Endothelial cell of umbilical vein (primary cell): ENCODE measurements around the gene DNAJC24. TPM values are rescaled to one million over a fixed set of nuclear protein-coding genes. Genes with fewer than 3 reads are reported as not detected.

Experiments used
- BruUV-seq: library from RNA; stranded (reverse); fragments of 400-500 nt; replicated peaks from 2 replicates; lab custom pipeline; 2021; lab: Mats Ljungman, UMichigan
- CTCF ChIA-PET: fragments of 300-600, 350-600 bp; sonication (Branson Sonifier 250); formaldehyde crosslinking; loops from one replicate; lab custom pipeline; 2021; ENCODE audit warnings: antibody characterized with exemption, inconsistent platforms; lab: Charles Lee
- POLR2A ChIA-PET: fragments of 300-600, 350-600 bp; sonication (Branson Sonifier 250); formaldehyde crosslinking; loops from one replicate; lab custom pipeline; 2021; ENCODE audit warnings: antibody characterized with exemption, inconsistent platforms; lab: Charles Lee
- DNase-seq: peaks from one replicate; pipeline ENCODE4 v3.0.0-alpha.2; 2011; ENCODE audit warnings: low read depth, low spot score
- FAIRE-seq: peaks from 2 replicates; lab custom pipeline; 2011; peaks lifted over from hg19 to GRCh38; lab: Jason Lieb, UNC
- H2AFZ ChIP-seq: 2 replicates; pipeline ENCODE4 v1.6.0; 2012; ENCODE audit warnings: low read depth, low read length, control low read depth, inconsistent platforms
- H3K27ac ChIP-seq: 2 replicates; pipeline ENCODE4 v1.5.1; 2011; ENCODE audit warnings: low read depth, mild to moderate bottlenecking, control low read depth, low read length, moderate library complexity; ENCODE audit not compliant: insufficient read depth
- H3K27me3 ChIP-seq, 2 experiments: 2 replicates each; pipeline versions ENCODE4 v1.6.0 to v1.6.1; 2011; ENCODE audit warnings: low read length in 2 of 2, mixed read lengths in 1 of 2; ENCODE audit not compliant: control insufficient read depth in 2 of 2, insufficient read depth in 2 of 2
- H3K36me3 ChIP-seq, 2 experiments: 2 replicates in 1 of 2; 3 replicates in 1 of 2; pipeline ENCODE4 v1.5.1; 2011; ENCODE audit warnings: low read length in 2 of 2, mild to moderate bottlenecking in 1 of 2, moderate library complexity in 1 of 2; ENCODE audit not compliant: control insufficient read depth in 2 of 2, insufficient read depth in 2 of 2; ENCODE audit errors: extremely low read depth in 1 of 2
- H3K4me1 ChIP-seq: 3 replicates; pipeline ENCODE4 v1.5.1; 2011; ENCODE audit warnings: mild to moderate bottlenecking, low read length; ENCODE audit not compliant: control insufficient read depth, insufficient read depth; ENCODE audit errors: extremely low read depth
- H3K4me2 ChIP-seq: 2 replicates; pipeline ENCODE4 v1.6.1; 2011; ENCODE audit warnings: low read length, control low read depth, mixed read lengths; ENCODE audit not compliant: insufficient read depth
- H3K4me3 ChIP-seq, 3 experiments: fragments of 200-600 bp in 1 of 3; sonication (generic), shearing (Covaris generic) in 1 of 3; replicated peaks in 1 of 3; 2 replicates each; pipeline ENCODE4 v1.5.1; 2011 to 2016; ENCODE audit warnings: control low read depth in 3 of 3, low read length in 3 of 3, mild to moderate bottlenecking in 2 of 3, inconsistent platforms in 1 of 3, low read depth in 1 of 3, moderate library complexity in 1 of 3; ENCODE audit not compliant: insufficient read depth in 1 of 3
- H3K79me2 ChIP-seq: 2 replicates; pipeline ENCODE4 v1.6.0; 2012; ENCODE audit warnings: low read length, inconsistent platforms; ENCODE audit not compliant: control insufficient read depth, insufficient read depth
- H3K9ac ChIP-seq: replicated peaks from 2 replicates; pipeline ENCODE3; 2011; ENCODE audit warnings: low read length, control low read depth; ENCODE audit not compliant: insufficient read depth; ENCODE audit errors: extremely low read depth
- H3K9me1 ChIP-seq: replicated peaks from 3 replicates; pipeline ENCODE4 v1.6.0; 2011; ENCODE audit warnings: mild to moderate bottlenecking, low read length; ENCODE audit not compliant: control insufficient read depth, insufficient read depth; ENCODE audit errors: extremely low read depth
- H3K9me3 ChIP-seq: replicated peaks from 2 replicates; pipeline ENCODE4 v1.5.1; 2012; ENCODE audit warnings: low read length, inconsistent platforms; ENCODE audit not compliant: control insufficient read depth, insufficient read depth
- H4K20me1 ChIP-seq: replicated peaks from 2 replicates; pipeline ENCODE3; 2011; ENCODE audit warnings: mild to moderate bottlenecking, low read length; ENCODE audit not compliant: control insufficient read depth, insufficient read depth; ENCODE audit errors: extremely low read depth
- EZH2 ChIP-seq: IDR thresholded peaks from 2 replicates; pipeline ENCODE4 v1.6.1; 2012; ENCODE audit warnings: borderline replicate concordance, low read depth, mild to moderate bottlenecking, moderate library complexity, low read length, inconsistent platforms; ENCODE audit not compliant: severe bottlenecking
- FOS ChIP-seq: IDR thresholded peaks from 2 replicates; pipeline ENCODE4 v1.6.1; 2011; ENCODE audit warnings: mild to moderate bottlenecking, low read length, moderate library complexity, borderline replicate concordance; ENCODE audit not compliant: insufficient read depth
- GATA2 ChIP-seq: IDR thresholded peaks from 2 replicates; pipeline ENCODE4 v1.7.0; 2011; ENCODE audit warnings: low read depth, mild to moderate bottlenecking, moderate library complexity, mixed read lengths, low read length; ENCODE audit not compliant: insufficient read length, insufficient read depth
- JUN ChIP-seq: IDR thresholded peaks from 2 replicates; pipeline ENCODE4 v1.6.1; 2011; ENCODE audit warnings: borderline replicate concordance, low read depth; ENCODE audit not compliant: insufficient read length, insufficient read depth
- MYC ChIP-seq: IDR thresholded peaks from one replicate; pipeline ENCODE4 v1.6.1; 2011; ENCODE audit warnings: mild to moderate bottlenecking, low read depth, low read length
- POLR2A ChIP-seq: IDR thresholded peaks from 2 replicates; pipeline ENCODE4 v1.6.1; 2012; ENCODE audit warnings: low read depth, mild to moderate bottlenecking, control low read depth, low read length
- POLR2AphosphoS5 ChIP-seq: IDR thresholded peaks from 2 replicates; pipeline ENCODE4 v1.6.1; 2012; ENCODE audit warnings: low read depth, mild to moderate bottlenecking, control low read depth, low read length, moderate library complexity; ENCODE audit not compliant: insufficient read depth
- dilution Hi-C: fragments of 300-500 bp; cut with MboI; formaldehyde crosslinking; loops from one replicate; pipeline ENCODE4 v1.15.0; 2019; ENCODE audit warnings: low sequenced_read_pairs; ENCODE audit not compliant: extremely low pct_ligation_motif_present
- intact Hi-C: fragments of 100-400 bp; cut with micrococcal nuclease; formaldehyde crosslinking; loops from one replicate; pipeline ENCODE4 v1.10.0; 2022
- polyA plus RNA-seq, 4 experiments: library from polyadenylated mRNA; depleted of rRNA in 3 of 4; stranded (reverse) in 3 of 4; unstranded in 1 of 4; fragments of >200 nt; gene quantifications; 2 replicates each; pipeline versions ENCODE4 v1.2.1 to v1.2.3, GENCODE V29; 2011 to 2012; ENCODE audit warnings: missing spikeins in 1 of 4
- total RNA-seq: library from RNA; stranded (reverse); gene quantifications from 2 replicates; pipeline ENCODE4 v1.2.3, GENCODE V29; 2021
- TF ChIP-seq, protein P1 (sequence below): IDR thresholded peaks from 2 replicates; pipeline ENCODE4 v1.6.1; 2011; ENCODE audit not compliant: insufficient read depth, insufficient read length
- TF ChIP-seq, protein P2 (sequence below), 2 donors: IDR thresholded peaks; 1 replicate in 1 of 2; 2 replicates in 1 of 2; pipeline ENCODE4 v1.5.1; 2011; ENCODE audit warnings: low read length in 2 of 2, mild to moderate bottlenecking in 2 of 2, moderate library complexity in 2 of 2, control low read depth in 1 of 2, inconsistent platforms in 1 of 2, low read depth in 1 of 2; ENCODE audit not compliant: insufficient read depth in 1 of 2; ENCODE audit errors: extremely low read depth in 1 of 2

DNAJC24 gene
- total and polyA plus RNA-seq, 2 donors (not counting 3 experiments of a cell fraction or from before 2014, with no cell fraction given), result 7.2 to 16.8 TPM

DNA sequence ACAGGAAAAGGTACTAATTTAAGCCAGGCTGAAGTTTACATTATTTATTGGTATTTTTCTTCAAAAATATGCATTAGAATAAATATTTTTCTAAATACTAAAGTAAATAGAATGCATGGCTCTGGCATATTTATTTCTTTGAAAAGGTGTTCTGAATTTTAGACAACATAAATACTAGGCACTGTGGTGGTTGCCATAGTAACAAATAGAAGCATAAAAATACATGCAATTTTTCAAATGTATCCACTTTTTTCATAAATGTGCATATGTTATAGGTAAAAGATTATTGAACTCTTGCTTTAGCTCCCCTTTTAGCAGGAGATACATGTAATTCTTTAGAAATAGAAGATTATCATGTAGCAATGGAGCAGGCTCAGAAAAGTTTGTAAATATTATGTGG is 18.5 kb upstream of the DNAJC24 start:
- H3K4me2 ChIP-seq, result no peak overlapping the region
- intact Hi-C loops, result no loop called here
- ChIA-PET POLR2A (no interaction called here), CTCF (interaction anchor here (1.6 to 1.7 kb wide), 2 partner anchors 10 to 13 kb away, joined by 3 to 13 read pairs; no protein-coding TSS in a partner anchor)
- TF ChIP-seq EZH2, result no peak
- TF ChIP-seq, protein P1, sequence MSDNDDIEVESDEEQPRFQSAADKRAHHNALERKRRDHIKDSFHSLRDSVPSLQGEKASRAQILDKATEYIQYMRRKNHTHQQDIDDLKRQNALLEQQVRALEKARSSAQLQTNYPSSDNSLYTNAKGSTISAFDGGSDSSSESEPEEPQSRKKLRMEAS, result no peak
- TF ChIP-seq JUN, result no peak
- TF ChIP-seq MYC, result no peak
- no peak for TF ChIP-seq POLR2AphosphoS5
- TF ChIP-seq, protein P2, sequence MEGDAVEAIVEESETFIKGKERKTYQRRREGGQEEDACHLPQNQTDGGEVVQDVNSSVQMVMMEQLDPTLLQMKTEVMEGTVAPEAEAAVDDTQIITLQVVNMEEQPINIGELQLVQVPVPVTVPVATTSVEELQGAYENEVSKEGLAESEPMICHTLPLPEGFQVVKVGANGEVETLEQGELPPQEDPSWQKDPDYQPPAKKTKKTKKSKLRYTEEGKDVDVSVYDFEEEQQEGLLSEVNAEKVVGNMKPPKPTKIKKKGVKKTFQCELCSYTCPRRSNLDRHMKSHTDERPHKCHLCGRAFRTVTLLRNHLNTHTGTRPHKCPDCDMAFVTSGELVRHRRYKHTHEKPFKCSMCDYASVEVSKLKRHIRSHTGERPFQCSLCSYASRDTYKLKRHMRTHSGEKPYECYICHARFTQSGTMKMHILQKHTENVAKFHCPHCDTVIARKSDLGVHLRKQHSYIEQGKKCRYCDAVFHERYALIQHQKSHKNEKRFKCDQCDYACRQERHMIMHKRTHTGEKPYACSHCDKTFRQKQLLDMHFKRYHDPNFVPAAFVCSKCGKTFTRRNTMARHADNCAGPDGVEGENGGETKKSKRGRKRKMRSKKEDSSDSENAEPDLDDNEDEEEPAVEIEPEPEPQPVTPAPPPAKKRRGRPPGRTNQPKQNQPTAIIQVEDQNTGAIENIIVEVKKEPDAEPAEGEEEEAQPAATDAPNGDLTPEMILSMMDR (IDR thresholded peaks at IDR 0.05; ENCODE audit: extremely low read depth in 1 of 2, insufficient read depth in 1 of 2, low read depth in 1 of 2, low read length in 2 of 2), result no peak
- TF ChIP-seq POLR2A, result no peak
- no peak for TF ChIP-seq GATA2
- TF ChIP-seq FOS, result no peak
- no peak overlapping the region for H3K27ac ChIP-seq
- FAIRE-seq (no peak), DNase-seq (no peak)
- no peaks in the 10 kb centered on the region for H3K9me3 ChIP-seq
- no peak overlapping the region for H3K9ac ChIP-seq
- dilution Hi-C loops, result no loop called here
- no peak overlapping the region for H2AFZ ChIP-seq
- H3K4me3 ChIP-seq, result no peak overlapping the region
- no peaks in the 10 kb centered on the region for H4K20me1 ChIP-seq
- H3K36me3 ChIP-seq, result no peaks in the 10 kb centered on the region
- no TSS peak for BruUV-seq
- H3K9me1 ChIP-seq, result no peaks in the 10 kb centered on the region
- no peaks in the 10 kb centered on the region for H3K79me2 ChIP-seq
- H3K27me3 ChIP-seq, result peaks cover 0 to 7% of the 10 kb centered on the region in 2 experiments
- no peaks in the 10 kb centered on the region for H3K4me1 ChIP-seq
